HepG2 (cell line): Measurements from ENCODE around the gene VARS1. TPM values are rescaled to one million over a fixed set of nuclear protein-coding genes. Genes with fewer than 3 reads are reported as not detected.

Experiments used
- EZH2 ChIP-seq: conservative IDR thresholded peaks from 2 replicates; pipeline ENCODE4 v1.6.1; 2012; ENCODE audit warnings: mild to moderate bottlenecking, low read depth, low read length, moderate library complexity
- GRHL1 ChIP-seq: sonication (generic); formaldehyde crosslinking; conservative IDR thresholded peaks from 2 replicates; pipeline ENCODE4 v1.8.0; 2022; ENCODE audit warnings: missing genetic modification reagents
- HBP1 ChIP-seq: IDR thresholded peaks from 2 replicates; pipeline ENCODE4 v1.6.1; 2016; ENCODE audit warnings: low read depth, control low read depth
- HNRNPUL1 ChIP-seq: fragments of 200-400 bp; formaldehyde crosslinking; IDR thresholded peaks from 2 replicates; pipeline ENCODE4 v1.6.1; 2017; ENCODE audit warnings: low read depth, mild to moderate bottlenecking, low read length, moderate library complexity
- HOXA5 ChIP-seq: sonication (generic); formaldehyde crosslinking; IDR thresholded peaks from 2 replicates; pipeline ENCODE4 v1.4.0; 2020; ENCODE audit warnings: missing genetic modification reagents
- MAFK ChIP-seq, 2 experiments: IDR thresholded peaks in 1 of 2; conservative IDR thresholded peaks in 1 of 2; 2 replicates each; pipeline ENCODE4 v1.6.1; 2011; ENCODE audit warnings: improper control_type of control experiment in 2 of 2, low read length in 2 of 2
- MTA3 ChIP-seq: sonication (generic); formaldehyde crosslinking; IDR thresholded peaks from 2 replicates; pipeline ENCODE4 v1.4.0; 2020; ENCODE audit warnings: missing genetic modification reagents
- NR3C1 ChIP-seq: sonication (generic); formaldehyde crosslinking; IDR thresholded peaks from 2 replicates; pipeline ENCODE4 v1.4.0; 2020; ENCODE audit warnings: missing genetic modification reagents
- PHF20 ChIP-seq: sonication (generic); formaldehyde crosslinking; IDR thresholded peaks from 2 replicates; pipeline ENCODE4 v1.5.0; 2020; ENCODE audit warnings: mild to moderate bottlenecking, missing genetic modification reagents
- RBFOX2 ChIP-seq: fragments of 200-400 bp; formaldehyde crosslinking; IDR thresholded peaks from 2 replicates; pipeline ENCODE4 v1.6.1; 2017; ENCODE audit warnings: low read depth, mild to moderate bottlenecking, low read length
- SMAD3 ChIP-seq: sonication (generic); formaldehyde crosslinking; IDR thresholded peaks from 2 replicates; pipeline ENCODE4 v1.4.0; 2020; ENCODE audit warnings: missing genetic modification reagents
- SMARCE1 ChIP-seq: fragments of 450-650 bp; IDR thresholded peaks from 2 replicates; pipeline ENCODE4 v1.6.1; 2017; ENCODE audit warnings: borderline replicate concordance
- SNAPC2 ChIP-seq: sonication (generic); formaldehyde crosslinking; IDR thresholded peaks from 2 replicates; pipeline ENCODE4 v1.8.1; 2022; ENCODE audit warnings: mild to moderate bottlenecking, missing genetic modification reagents
- ZFP36L1 ChIP-seq: sonication (generic); formaldehyde crosslinking; IDR thresholded peaks from 2 replicates; pipeline ENCODE4 v1.8.0; 2022; ENCODE audit warnings: mild to moderate bottlenecking, missing genetic modification reagents, moderate library complexity
- ZNF225 ChIP-seq: sonication (generic); formaldehyde crosslinking; IDR thresholded peaks from 2 replicates; pipeline ENCODE4 v1.4.0; 2020; ENCODE audit warnings: mild to moderate bottlenecking, missing genetic modification reagents
- ZNF251 ChIP-seq: sonication (generic); formaldehyde crosslinking; IDR thresholded peaks from 2 replicates; pipeline ENCODE4 v1.9.0; 2021; ENCODE audit warnings: mild to moderate bottlenecking, missing genetic modification reagents
- ZNF383 ChIP-seq: sonication (generic); formaldehyde crosslinking; IDR thresholded peaks from 2 replicates; pipeline ENCODE4 v1.4.0; 2020; ENCODE audit warnings: missing genetic modification reagents, mild to moderate bottlenecking, borderline replicate concordance
- polyA plus RNA-seq, 8 experiments: library from polyadenylated mRNA; depleted of rRNA in 3 of 8; stranded (reverse) in 7 of 8; unstranded in 1 of 8; fragments of >200 nt; fragmentation: Illumina TruSeq in 4 of 8; extraction: Trizol in 4 of 8; gene quantifications; 2 replicates each; pipeline versions ENCODE4 v1.2.1 to v1.2.3, GENCODE V29; 2011 to 2016; ENCODE audit warnings: low read depth in 4 of 8, missing spikeins in 1 of 8, mixed read lengths in 1 of 8; ENCODE audit not compliant: insufficient read depth in 1 of 8
- total RNA-seq, 5 experiments: library from RNA; depleted of rRNA; stranded (reverse); fragments of >200 nt; fragmentation: Illumina TruSeq; extraction: Trizol; gene quantifications; 2 replicates each; pipeline ENCODE4 v1.2.3, GENCODE V29; 2016; ENCODE audit warnings: low read depth in 1 of 5
- TF ChIP-seq, protein P1 (sequence below): sonication (generic); formaldehyde crosslinking; IDR thresholded peaks from 2 replicates; pipeline ENCODE4 v1.5.1; 2020; ENCODE audit warnings: missing genetic modification reagents, mild to moderate bottlenecking, borderline replicate concordance
- TF ChIP-seq, protein P2 (sequence below): sonication (generic); formaldehyde crosslinking; IDR thresholded peaks from 2 replicates; pipeline ENCODE4 v1.9.0; 2022; ENCODE audit warnings: missing genetic modification reagents, mild to moderate bottlenecking, borderline replicate concordance

Gene VARS1
- total and polyA plus RNA-seq, 2 of the 13 experiments (the other 11 are each of a cell fraction or from before 2014, with no cell fraction given): 14.7 to 56.1 TPM

DNA sequence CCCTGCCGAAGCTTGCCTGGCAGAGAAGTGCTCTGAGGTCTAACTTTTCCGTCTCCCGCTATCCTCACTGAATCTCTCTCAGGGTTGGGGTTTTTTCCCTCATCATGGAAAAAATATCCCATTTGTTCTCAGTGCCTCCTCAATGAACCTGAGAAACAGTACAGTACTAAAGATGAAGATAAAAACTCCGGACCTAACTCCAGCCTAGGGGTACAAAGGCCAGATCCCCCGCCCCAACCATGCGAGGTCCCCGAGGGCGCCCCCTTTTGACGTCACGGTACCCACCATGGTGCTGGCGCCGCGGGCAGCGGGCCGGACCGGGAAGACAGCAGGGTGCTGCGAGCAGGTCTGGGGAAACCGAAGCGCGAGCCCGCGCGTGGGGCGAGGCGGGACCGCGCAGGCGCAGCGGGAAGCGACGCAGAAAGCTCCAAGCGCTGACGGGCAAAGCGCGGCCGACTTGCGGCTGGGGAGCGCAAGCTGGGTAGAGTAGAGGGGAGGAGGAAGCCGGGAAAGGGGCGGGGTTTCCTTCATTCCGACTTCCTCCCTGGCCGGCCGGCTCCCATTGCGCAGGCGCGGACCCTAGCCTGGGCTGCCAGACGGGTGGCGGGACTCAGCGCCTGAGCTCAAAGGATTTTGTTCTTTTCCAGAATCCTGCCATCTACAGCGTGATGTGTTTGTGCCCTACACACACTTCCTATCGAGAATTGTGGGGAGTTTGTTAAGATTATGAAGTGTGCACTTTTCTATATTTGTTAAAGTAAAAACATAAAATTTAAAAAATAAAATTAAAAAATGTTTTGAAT is 11.1 kb upstream of the VARS1 start, which contains the start of gene LSM2 (continued):
- peak; percentile 95 for TF ChIP-seq PHF20 (CRISPR knock-in tag)
- no peak for TF ChIP-seq ZNF251
- TF ChIP-seq SNAPC2 (CRISPR knock-in tag): peak; percentile 94; the same call in 1 of the 2 replicates
- no peak for TF ChIP-seq SMARCE1
- TF ChIP-seq ZNF225 (CRISPR knock-in tag): peak; percentile 79
- no peak; the same call in 1 of the 2 replicates for TF ChIP-seq HOXA5 (CRISPR knock-in tag)
- TF ChIP-seq RBFOX2: peak; percentile 97
- TF ChIP-seq NR3C1 (CRISPR knock-in tag): no peak
- TF ChIP-seq ZNF383: peak; percentile 99
- TF ChIP-seq, protein P1, sequence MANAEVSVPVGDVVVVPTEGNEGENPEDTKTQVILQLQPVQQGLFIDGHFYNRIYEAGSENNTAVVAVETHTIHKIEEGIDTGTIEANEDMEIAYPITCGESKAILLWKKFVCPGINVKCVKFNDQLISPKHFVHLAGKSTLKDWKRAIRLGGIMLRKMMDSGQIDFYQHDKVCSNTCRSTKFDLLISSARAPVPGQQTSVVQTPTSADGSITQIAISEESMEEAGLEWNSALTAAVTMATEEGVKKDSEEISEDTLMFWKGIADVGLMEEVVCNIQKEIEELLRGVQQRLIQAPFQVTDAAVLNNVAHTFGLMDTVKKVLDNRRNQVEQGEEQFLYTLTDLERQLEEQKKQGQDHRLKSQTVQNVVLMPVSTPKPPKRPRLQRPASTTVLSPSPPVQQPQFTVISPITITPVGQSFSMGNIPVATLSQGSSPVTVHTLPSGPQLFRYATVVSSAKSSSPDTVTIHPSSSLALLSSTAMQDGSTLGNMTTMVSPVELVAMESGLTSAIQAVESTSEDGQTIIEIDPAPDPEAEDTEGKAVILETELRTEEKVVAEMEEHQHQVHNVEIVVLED (CRISPR knock-in tag): peak; percentile 88; the same call in 1 of the 2 replicates
- TF ChIP-seq EZH2: no peak
- TF ChIP-seq ZFP36L1 (CRISPR knock-in tag): peak; percentile 93
- no peak for TF ChIP-seq GRHL1 (CRISPR knock-in tag)
- no peak for TF ChIP-seq SMAD3 (CRISPR knock-in tag)
- TF ChIP-seq, protein P2, sequence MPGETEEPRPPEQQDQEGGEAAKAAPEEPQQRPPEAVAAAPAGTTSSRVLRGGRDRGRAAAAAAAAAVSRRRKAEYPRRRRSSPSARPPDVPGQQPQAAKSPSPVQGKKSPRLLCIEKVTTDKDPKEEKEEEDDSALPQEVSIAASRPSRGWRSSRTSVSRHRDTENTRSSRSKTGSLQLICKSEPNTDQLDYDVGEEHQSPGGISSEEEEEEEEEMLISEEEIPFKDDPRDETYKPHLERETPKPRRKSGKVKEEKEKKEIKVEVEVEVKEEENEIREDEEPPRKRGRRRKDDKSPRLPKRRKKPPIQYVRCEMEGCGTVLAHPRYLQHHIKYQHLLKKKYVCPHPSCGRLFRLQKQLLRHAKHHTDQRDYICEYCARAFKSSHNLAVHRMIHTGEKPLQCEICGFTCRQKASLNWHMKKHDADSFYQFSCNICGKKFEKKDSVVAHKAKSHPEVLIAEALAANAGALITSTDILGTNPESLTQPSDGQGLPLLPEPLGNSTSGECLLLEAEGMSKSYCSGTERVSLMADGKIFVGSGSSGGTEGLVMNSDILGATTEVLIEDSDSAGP: peak; percentile 97
- TF ChIP-seq MTA3 (CRISPR knock-in tag): no peak
- TF ChIP-seq HBP1: peak; percentile 88
- no peak for TF ChIP-seq MAFK (conservative IDR thresholded peaks at IDR 0.05 in 1 of 2, IDR thresholded peaks at IDR 0.05 in 1 of 2; ENCODE audit: low read length in 2 of 2)
- peak; percentile 68; the same call in 1 of the 2 replicates for TF ChIP-seq HNRNPUL1
